Stimulated activated CD4-positive, alpha-beta T cell treated with anti-CD3 and anti-CD28 coated beads, TNF-alpha, amount 100 ng/mL, for 1 hour (primary cell): ENCODE data around the gene SEC24A.
"Not testable (repeated sequence)": the region's sequence is repeated elsewhere in the genome, so short reads cannot be mapped to it uniquely, and the experiment has no call there.

ENCODE experiments used
- DNase-seq, 3 donors: peaks; one replicate each; pipeline ENCODE4 v3.0.0-alpha.2; 2020; ENCODE audit warnings: low read depth in 3 of 3, low spot score in 1 of 3

Gene SEC24A

DNA sequence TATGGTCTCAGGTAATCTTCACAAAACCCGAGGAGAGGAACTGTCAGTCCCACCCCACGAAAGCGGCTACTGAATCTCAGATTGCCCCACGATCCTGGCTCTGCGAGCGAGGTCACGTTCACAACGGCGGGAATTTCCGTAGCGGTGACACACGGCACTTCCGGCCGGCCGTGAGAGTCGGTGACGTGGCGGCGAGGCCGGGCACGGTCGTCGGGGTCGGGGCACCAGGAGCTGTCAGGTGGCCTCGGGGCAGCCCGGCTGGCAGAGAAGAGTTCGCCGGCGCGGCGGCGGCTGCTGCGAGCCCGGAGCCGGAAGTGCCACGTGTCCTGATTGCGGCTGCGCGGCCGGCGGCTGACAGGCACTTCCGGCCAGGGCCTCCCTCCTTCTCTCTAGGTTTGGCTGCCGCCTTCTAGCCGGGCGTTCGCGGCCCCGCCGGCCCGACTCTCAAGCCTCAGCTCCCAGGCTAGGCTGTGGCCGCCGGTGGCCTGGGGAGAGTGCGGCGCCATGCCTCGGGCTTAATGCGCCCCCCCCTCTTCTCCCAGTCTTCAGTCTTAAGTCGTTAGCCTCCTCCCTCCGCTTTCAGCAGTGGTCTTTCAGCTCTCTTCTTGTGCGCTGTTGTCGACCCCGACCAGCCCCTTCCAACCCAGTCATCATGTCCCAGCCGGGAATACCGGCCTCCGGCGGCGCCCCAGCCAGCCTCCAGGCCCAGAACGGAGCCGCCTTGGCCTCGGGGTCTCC lies at the start of gene SEC24A:
SEC24A (plus strand) TSS at position 361 of the 738 bp plus-strand sequence; CDS start at position 653, 292 bp downstream.
- DNase-seq = peak; percentile 73 to 77 (median 76)

DNA sequence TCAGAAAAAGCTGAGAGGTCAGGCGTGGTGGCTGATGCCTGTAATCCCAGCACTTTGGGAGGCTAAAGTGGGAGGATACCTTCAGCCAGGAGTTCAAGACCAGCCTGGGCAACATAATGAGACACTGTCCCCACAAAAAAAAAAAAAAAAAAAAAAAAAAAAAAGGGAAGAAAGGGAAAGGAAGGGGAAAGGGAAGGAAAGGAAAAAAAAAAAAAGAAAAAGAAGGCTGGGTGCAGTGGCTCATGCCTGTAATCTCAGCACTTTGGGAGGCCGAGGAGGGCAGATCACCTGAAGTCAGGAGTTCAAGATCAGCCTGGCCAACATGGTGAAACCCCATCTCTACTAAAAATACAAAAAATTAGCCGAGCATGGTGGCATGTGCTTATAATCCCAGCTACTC lies 48.8 kb upstream of the SEC24A start:
- DNase-seq = not testable (repeated sequence)

DNA sequence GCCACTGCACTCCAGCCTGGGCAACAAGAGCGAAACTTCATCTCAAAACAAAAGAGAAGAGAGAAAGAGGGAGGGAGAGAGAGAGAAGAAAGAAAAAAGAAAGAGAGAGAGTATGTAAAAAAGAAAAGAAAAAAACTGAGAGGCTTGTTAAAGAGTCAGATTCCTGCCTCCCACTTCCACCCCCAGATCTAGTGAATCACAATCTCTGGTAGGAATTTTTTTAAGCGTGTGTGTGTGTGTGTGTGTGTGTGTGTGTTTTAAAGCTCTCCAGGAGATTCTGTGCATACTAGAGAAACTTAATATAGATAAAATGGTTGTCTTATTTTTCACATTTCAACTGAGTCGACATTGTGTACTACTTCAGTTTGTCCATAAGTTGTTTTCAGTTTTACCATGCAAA lies 48.0 kb upstream of the SEC24A start:
- no peak for DNase-seq

DNA sequence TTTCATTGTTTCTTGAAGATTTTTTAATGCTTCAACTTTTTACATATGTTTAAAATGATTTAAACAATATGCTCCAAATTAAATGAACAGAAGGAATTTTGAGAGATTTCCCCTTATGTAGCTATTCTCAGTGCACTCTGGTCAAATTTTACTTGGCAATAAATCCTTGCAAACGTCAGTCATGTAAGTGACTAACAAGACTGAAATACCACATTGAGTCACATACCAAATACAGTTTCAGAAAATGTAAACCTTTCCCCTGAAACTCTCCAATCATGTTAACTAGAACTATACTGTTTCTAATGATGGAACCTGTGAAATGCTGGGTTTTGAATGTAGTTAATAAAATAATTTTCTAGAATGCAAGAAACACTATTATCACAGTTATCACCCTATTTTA lies 45.5 kb upstream of the SEC24A start:
- no peak for DNase-seq

DNA sequence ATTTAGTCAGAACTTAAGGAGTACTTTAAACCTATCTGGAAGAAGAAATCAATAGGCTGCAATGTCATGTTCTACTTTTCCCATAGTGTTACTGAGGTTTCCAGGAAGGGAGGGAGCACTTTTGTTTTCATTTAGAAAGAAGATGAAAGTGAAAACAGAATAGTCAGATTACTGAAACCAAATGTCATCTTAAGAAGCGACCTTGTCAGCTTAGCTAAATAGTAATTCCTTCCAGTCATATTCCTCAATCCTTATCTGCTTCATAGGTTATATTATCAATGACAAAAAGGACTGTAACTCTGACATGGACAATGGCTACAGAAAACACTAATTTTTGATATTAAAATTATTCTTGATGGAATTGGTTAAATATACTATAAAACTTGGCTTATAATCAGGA lies 43.7 kb upstream of the SEC24A start:
- DNase-seq = no peak

DNA sequence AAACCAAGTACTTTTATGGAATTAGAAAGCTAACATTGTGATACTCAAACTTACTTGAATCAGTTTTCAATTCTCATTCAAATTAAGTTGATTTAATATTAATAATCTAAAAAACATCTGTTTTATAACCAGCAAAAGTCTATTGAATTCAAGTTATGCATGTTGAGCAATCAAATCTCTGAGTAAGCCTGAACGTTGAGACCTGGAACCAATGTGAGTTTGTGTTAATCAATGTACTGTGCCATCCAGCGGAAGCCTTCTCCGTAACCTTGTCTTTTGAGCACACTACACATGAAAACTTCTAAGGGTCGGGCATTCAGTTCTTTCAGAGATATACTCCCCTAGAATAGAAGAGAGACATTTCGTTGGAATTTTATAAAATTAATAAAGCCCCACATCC lies 41.9 kb upstream of the SEC24A start:
- DNase-seq = no peak

DNA sequence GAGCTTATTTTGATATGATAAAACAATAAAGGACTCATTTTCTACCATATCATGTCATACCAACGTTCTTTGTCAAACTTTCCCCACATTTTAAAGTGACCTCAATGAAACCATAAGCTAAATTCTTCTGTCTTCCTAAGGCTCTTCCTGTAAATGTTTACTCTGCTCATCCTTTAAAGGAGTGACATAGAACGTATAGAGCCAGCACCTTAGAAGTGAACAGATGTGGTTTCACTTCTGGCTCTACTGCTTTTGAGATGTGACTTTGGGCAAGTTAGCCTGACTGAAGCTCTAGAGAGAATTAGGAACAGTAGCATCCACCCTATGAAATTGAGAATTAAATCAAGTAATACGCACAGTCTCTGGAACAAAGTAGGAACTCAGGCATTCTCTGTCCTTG lies 40.0 kb upstream of the SEC24A start:
- no peak for DNase-seq

DNA sequence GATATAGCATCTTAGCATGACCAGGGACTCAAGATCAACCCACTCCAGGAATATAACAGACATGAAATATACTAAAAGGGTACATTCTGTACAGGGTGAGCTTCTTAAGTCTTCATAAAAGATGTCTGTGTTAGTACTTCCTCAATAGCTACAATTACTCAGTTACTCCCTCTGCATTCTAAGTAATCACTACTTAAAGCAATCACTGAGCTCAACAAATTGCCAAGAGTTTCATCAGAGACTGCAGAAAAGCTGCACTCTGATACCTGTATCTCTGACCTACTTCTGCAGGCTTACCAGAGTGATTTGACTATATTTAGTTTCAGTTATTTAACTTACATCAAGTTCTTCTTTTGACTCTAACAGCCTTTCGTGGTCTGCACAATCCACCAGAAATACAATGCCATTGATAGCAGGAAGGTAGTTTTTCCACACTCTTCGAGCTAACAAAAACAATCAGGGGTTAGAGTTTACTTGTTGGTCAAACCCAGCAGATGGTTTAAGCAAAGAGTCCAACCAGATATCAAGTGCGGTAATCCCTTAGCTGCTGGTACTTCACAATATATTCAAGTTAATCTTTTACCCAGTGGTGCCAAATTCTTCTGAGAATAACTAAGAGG lies 39.2 kb upstream of the SEC24A start:
- DNase-seq = no peak

DNA sequence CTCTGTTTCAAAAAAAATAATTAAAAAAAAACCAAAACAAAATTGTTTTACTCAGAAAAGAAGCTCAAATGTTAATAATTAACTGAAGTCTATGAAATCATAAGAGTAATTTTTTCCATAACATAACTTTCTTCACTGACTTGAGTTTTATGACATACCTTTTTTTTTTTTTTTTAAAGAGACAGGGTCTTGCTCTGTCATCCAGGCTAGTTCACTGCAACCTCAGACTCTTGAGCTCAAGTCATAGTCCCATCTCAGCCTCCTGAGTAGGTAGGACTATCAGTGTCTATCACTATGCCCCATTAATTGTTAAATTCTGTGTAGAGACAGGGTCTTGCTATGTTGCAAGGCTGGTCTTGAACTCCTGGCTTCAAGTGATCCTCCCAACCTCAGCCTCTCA lies 37.9 kb upstream of the SEC24A start:
- no peak for DNase-seq

DNA sequence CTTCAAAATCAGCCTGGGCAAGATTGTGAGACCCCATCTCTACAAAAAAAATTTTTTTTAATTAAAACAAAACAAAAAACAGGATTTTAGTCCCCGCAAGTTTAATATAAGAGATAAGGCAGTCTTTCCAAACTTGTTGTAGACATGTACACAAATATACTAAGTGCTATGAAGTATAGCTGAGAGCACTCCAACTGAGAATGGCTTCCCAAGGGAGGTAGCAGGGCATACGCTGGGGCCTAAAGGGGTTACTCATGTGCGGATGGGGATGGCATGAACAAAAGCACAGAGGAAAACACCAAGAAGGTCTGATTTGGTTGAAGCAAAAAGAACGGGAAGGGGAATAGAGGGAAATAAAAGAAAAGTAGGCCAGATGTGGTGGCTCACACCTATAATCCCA lies 37.1 kb upstream of the SEC24A start:
- DNase-seq = no peak

DNA sequence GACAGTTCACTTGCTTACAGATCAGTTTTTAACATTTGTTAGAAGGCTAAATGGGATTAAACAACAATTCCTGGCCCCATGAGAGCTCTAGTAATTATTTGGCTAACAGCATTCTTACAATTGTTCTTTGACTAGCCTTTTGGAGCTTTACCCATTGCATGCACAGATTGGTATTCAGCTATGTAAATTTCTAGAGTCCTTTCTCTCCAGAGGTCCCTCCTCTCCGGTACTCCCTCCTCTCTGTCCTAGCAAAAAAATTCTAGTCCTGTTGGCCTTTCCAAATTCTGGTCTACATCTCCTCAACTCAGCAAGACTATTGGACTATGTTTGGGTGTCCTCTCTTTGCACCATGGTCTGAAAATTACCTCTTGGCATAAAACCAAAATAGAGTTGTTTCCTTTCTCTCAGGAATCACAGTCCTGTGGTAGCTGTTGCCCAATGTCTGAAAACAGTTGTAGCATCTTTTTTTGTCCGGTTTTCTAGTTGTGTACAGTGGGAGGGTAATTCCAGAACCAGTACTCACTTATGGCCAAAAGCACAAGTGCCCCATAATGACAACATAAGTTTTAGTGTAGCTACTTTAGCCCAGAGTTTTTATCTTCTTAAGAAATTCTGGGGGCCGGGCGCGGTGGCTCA lies 34.0 kb upstream of the SEC24A start:
- no peak for DNase-seq

DNA sequence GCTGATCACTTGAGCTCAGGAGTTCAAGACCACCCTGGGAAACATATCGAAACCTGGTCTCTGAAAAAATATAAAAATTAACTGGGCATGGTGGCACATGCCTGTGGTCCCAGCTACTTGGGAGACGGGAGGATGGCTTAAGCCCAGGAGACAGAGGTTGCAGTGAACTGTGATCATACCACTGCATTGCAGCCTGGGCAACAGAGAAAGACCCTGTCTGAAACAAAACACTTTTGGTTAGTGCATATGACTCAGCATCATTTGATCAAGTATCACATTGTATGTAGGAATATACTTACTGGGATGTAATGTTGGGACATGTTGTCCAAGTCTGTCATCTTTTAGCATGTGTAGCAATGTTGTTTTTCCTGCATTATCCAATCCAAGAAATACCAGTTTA lies 28.0 kb upstream of the SEC24A start:
- no peak for DNase-seq

DNA sequence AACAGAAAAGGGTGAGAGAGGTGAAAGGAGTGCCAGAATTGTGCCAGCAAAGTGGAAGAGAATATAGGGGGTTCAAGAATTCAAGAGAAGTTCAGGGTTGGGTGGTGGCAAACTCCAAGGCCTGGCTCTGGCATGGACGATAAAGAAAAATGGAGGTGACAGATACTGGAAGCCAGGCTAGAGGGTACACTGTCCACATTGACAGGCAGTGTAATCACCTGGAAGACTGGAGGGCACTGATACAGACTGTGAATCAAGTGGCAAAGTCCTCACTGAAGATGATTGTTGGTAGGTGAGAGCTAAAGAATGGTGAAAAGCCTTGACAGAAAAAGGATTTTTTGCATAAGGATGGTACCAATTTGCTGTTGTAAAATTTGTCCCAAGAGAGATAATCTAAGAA lies 23.0 kb upstream of the SEC24A start:
- no peak for DNase-seq

DNA sequence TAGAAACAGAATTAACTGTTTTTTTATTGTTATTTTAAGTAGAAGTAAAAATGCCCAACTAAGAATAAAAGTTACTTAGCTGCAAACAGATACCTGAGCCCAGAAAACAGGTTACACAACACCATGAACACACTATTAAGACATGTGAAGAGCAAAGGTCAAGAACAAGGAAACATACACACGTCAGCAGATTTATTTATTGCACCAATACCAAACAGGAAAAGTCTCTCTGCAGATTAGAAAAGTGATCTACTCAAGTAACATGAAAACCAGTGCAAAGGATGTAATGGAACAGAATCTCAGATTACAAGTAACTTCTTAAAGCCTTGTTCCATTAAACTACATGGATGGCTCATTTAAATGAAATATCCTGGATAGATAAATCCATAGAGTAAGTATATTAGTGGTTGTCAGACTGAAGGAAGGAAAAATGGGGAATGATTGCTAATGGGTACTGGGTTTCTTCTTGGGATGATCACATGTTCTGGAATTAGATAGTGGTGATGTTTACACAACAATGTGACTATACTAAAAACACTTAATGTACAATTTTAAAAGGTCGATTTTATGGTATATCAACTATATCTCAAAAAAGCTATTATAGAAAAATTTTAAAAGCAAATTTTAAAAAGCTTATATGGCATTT lies 22.1 kb upstream of the SEC24A start:
- DNase-seq = no peak

DNA sequence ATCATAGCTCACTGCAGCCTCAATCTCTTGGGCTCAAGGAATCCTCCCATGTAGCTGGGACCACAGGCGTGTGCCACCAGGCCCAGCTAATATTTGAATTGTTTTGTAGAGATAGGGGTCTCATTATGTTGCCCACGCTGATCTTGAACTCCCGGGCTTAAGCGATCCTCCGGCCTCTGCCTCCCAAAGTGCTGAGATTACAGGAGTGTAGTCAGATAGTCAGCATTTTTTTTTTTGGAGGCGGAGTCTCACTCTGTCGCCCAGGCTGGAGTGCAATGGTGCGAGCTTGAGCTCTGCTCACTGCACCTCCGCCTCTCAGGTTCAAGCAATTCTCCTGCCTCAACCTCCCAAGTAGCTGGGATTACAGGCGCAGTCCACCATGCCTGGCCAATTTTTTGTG lies 14.4 kb upstream of the SEC24A start:
- DNase-seq = no peak

DNA sequence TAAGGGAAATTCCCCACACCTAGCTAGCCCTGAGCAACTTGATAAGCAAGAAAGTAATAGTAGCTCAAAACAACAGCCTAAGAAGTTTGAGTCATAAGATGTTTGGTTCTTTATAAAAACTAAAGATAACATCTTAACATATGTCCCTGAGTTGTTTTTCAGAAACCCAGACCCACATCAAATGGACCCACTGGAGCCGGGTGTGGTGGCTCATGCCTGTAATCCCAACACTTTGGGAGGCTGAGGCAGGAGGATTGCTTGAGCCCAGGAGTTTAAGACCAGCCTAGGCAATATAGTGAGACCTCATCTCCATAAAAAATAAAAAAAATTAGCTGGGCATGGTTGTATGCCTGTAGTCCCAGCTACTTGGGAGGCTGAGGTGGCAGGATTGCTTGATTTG lies 13.2 kb upstream of the SEC24A start:
- not testable (repeated sequence) for DNase-seq

DNA sequence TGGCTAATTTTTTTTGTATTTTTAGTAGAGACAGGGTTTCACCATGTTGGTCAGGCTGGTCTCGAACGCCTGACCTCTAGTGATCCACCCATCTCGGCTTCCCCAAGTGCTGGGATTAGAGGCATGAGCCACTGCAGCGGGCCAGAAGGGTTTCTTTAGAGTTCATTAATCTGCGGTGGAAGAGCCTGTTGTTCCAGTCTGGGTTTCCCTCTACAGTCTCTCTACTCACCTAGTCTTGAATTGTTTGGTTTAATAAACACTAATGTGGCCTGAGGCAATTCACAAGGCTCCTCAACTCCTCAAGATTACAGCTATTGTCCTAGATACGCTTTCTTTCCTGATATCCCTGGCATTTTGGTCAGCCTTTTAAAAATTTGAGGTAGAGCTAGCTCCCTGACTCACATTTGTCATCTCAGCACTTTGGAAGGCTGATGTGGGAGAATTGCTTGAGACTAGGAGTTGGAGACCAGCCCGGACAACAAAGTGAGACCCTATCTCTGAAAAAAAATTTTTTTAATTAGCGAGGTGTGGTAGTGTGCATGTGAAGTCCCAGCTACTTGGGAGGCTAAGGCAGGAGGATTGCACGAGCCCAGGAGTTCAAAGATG lies 11.4 kb upstream of the SEC24A start:
- no peak for DNase-seq

DNA sequence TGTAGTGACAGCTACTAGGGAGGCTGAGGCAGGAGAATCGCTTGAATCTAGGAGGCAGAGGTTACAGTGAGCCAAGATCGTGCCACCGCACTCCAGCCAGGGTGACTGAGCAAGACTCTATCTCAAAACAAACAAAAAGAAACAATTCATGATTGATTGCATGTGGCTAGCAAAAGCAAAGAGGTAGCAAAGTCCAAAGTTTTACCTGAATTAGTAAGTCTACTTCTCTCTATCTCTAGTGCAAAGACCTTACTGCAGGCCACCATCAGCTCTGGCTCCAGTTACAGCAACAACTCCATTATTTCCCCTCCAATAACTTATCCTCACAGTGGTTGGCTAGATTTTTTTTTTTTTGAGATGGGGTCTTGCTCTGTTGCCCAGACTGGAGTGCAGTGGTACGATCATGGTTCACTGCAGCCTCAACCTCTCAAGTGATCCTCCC lies 9.8 kb upstream of the SEC24A start:
- no peak for DNase-seq

DNA sequence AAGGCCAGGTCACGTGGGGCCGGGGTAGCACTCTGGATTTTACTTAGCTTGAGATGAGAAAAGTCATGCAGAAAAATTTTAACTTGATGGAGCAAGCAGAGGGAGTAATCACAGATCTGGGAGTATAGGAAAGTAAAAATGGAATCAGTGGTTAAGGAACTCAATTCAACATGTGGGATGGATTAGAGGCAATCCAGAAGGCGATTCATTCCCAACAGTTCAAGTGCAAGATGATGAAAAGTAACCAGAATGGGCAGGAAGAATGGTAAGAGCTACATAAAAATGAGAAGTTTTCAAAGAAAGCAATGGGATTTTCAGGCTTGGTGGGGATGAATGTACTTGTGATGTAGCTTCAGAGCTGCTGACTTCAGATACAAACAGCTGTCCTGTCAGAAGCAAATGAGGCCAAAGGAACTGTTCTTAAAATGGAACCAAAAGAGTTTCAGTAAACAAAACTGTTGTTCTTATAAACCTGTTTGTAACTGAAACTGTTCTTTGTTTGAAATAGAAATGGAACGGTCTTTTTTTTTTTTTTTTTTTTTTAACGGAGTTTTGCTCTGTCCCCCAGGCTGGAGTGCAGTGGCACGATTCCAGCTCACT lies 5.6 kb upstream of the SEC24A start:
- DNase-seq = no peak

DNA sequence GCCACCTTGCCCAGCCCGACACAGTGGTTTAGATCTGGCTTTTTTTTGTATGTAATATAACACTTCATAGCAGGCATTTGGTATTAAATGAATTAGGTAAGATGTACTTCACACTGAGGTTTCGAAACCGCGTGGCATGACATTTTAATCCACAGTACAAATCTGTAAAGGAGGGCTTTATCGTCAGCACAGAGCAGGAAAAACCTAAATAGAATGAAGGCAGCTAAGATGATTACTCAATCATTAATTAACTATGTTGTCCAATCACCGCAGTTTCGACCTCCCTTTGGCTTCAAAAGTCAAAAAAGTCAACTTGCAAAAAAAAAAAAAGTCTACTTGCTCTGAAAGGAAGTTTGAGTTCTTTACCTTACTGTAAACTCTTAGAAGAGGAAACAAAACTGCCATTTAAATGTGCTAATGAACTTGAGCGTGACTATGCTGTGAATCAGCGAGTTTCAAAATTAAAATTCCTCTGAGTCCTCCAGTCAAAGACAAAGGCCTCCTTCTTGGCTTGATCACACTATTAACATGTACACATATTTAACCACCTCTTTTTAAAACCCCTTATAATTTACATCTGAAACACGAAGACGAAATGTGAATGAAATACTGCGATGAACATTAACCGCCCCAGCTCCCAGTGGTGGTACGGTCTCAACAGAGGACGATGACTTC lies 698 bp upstream of the SEC24A start:
- no peak for DNase-seq
